ENCODE results near the gene CNOT4. TPM values are rescaled to one million over a fixed set of nuclear protein-coding genes. Genes with fewer than 3 reads are reported as not detected.

Gene CNOT4
- total and polyA plus RNA-seq, 2 of the 8 experiments (the other 6 are each of a cell fraction or from before 2014, with no cell fraction given): 10.9 to 25.8 TPM

DNA sequence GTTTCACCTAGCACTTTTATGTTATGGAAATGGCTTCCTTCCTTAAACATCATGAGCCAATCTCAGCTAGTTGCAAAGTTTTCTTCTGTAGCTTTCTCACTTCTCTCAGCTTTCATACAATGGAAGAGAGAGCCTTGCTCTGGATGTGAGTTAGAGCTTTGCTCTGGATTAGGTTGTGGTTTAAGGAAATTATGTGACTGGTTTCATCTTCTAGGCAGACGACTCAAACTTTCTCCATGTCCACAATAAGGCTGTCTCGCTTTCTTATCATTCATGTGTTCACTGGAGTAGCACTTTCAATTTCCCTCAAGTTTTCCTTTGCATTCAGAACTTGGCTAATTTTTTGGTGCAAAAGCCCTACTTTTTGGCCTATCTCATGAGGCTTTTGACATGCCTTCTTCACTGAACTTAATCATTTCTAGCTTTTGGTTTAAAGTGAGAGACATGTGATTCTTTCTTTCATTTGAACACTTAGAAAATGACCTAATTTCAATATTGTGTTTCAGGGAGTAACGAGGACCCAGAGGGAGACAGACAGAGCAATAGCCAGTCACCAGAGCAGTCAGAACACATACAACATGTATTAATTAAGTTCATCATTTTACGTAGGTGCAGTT lies 49.8 kb downstream of the CNOT4 start:
- H3K79me1 ChIP-seq (ENCODE audit: low read depth, low read length): no peaks in the 10 kb centered on the region
- no peak overlapping the region for H3K56ac ChIP-seq (replicated peaks; ENCODE audit: insufficient read length, low read depth, low read length)
- H3K23ac ChIP-seq (ENCODE audit: insufficient read length): no peak overlapping the region
- H3K79me2 ChIP-seq (ENCODE audit: control insufficient read depth in 1 of 2, insufficient read depth in 2 of 2, low read length in 2 of 2): peaks cover 0 to 63% of the 10 kb centered on the region in 2 experiments; a peak in 2 of 4 replicates
- no peak overlapping the region for H3K18ac ChIP-seq (ENCODE audit: extremely low read depth, low read length)
- no peak overlapping the region for H2AFZ ChIP-seq (ENCODE audit: low read length)
- no peak overlapping the region for H2AK5ac ChIP-seq (ENCODE audit: low read depth, low read length)
- FAIRE-seq: no peak
- WGBS, 2 experiments (ENCODE audit: extremely low coverage in 1 of 2, insufficient coverage in 1 of 2, insufficient read length in 1 of 2, insufficient replicate concordance in 2 of 2, low coverage in 1 of 2, low lambda C conversion rate in 2 of 2, missing lambda C conversion rate in 1 of 2): 91% methylated on average over 4 of the region's 4 CpGs; no CpG with 5 or more reads in 1 of the 2 experiments
- H4K8ac ChIP-seq (ENCODE audit: extremely low read depth, insufficient read depth, low read length): no peak overlapping the region
- no peak overlapping the region for H4K91ac ChIP-seq (replicated peaks; ENCODE audit: insufficient read length, low read length)
- no peaks in the 10 kb centered on the region for H3K23me2 ChIP-seq (ENCODE audit: low read depth, low read length)
- H4K20me1 ChIP-seq (replicated peaks in 1 of 2; ENCODE audit: control insufficient read depth in 1 of 2, insufficient read depth in 2 of 2, low read length in 2 of 2): peaks cover 0 to 3% of the 10 kb centered on the region in 2 experiments
- H3K14ac ChIP-seq (ENCODE audit: insufficient read length): no peak overlapping the region
- CTCF ChIA-PET (ENCODE audit: partially characterized antibody): interaction anchor here (1.0 to 1.1 kb wide), 3 partner anchors 10 to 185 kb away, joined by 3 read pairs; no protein-coding TSS in a partner anchor
- H3K36me3 ChIP-seq (ENCODE audit: control insufficient read depth in 2 of 4, insufficient read depth in 4 of 4, low read length in 3 of 4): no peaks in the 10 kb centered on the region
- H3K27ac ChIP-seq (ENCODE audit: low read depth, low read length): no peak overlapping the region
- no peak overlapping the region for H4K5ac ChIP-seq (ENCODE audit: insufficient read length, low read depth, low read length)
- H2BK5ac ChIP-seq (ENCODE audit: low read depth, low read length): no peak overlapping the region
- H2BK12ac ChIP-seq (ENCODE audit: low read depth, low read length): no peak overlapping the region
- H3K4me3 ChIP-seq (ENCODE audit: extremely low read depth in 1 of 4, insufficient read depth in 2 of 4, low read depth in 3 of 4, low read length in 4 of 4): no peak overlapping the region
- no peaks in the 10 kb centered on the region for H3K9me3 ChIP-seq (ENCODE audit: insufficient read depth in 2 of 2, low read depth in 1 of 2, low read length in 1 of 2)
- peaks cover 0 to 4% (median 0%) of the 10 kb centered on the region in 4 experiments; a peak in 1 of 7 replicates for H3K4me1 ChIP-seq (replicated peaks in 1 of 4; ENCODE audit: control insufficient read depth in 3 of 4, insufficient read depth in 4 of 4, low read length in 3 of 4)
- no peak overlapping the region for H2BK15ac ChIP-seq (ENCODE audit: low read length)
- H2BK120ac ChIP-seq (replicated peaks; ENCODE audit: low read depth, low read length): no peak overlapping the region
- no peak overlapping the region for H3K4me2 ChIP-seq (ENCODE audit: insufficient read depth in 1 of 2, low read depth in 2 of 2, low read length in 2 of 2)
- no peak for DNase-seq (ENCODE audit: low read depth in 1 of 2, low spot score in 2 of 2)
- no peaks in the 10 kb centered on the region for H3K27me3 ChIP-seq (replicated peaks in 1 of 4; ENCODE audit: control insufficient read depth in 3 of 4, extremely low read depth in 1 of 4, insufficient read depth in 3 of 4, low read length in 3 of 4)
- no peak overlapping the region for H2BK20ac ChIP-seq (ENCODE audit: low read length)
- no peak overlapping the region for H3K9ac ChIP-seq (replicated peaks in 1 of 4; ENCODE audit: extremely low read depth in 1 of 4, low read depth in 3 of 4, low read length in 3 of 4)
- H3K4ac ChIP-seq (replicated peaks; ENCODE audit: insufficient read length, low read depth, low read length): no peak overlapping the region
- POLR2A ChIA-PET (ENCODE audit: partially characterized antibody): interaction anchor here (1.5 kb wide), 1 partner anchor 12 kb away, joined by 4 read pairs; no protein-coding TSS in a partner anchor
- TF ChIP-seq SIN3A (conservative IDR thresholded peaks at IDR 0.05 in 1 of 2, IDR thresholded peaks at IDR 0.05 in 1 of 2; ENCODE audit: low read depth in 1 of 2, low read length in 2 of 2) (no peak), RAD21 (IDR thresholded peaks at IDR 0.05 in 1 of 2, conservative IDR thresholded peaks at IDR 0.05 in 1 of 2; ENCODE audit: low read depth in 2 of 2, low read length in 2 of 2) (no peak), HDAC6 (IDR thresholded peaks at IDR 0.05; ENCODE audit: low read depth, low read length) (no peak), POU5F1 (IDR thresholded peaks at IDR 0.05; ENCODE audit: low read depth, low read length) (no peak), ASH2L (IDR thresholded peaks at IDR 0.05; ENCODE audit: low read length) (no peak), CTBP2 (IDR thresholded peaks at IDR 0.05; ENCODE audit: borderline replicate concordance, insufficient read depth, insufficient read length, low read length) (no peak), SAP30 (IDR thresholded peaks at IDR 0.05; ENCODE audit: insufficient read depth, insufficient replicate concordance, low read length) (no peak), FOSL1 (IDR thresholded peaks at IDR 0.05; ENCODE audit: insufficient read depth, low read depth, low read length) (no peak)
